GM12878 (cell line): Measurements from ENCODE around the gene GIGYF2. TPM values are rescaled to one million over a fixed set of nuclear protein-coding genes. Genes with fewer than 3 reads are reported as not detected.

Experiments used
- ATAC-seq: fragments of 200-7000 bp; cut with Tn5 transposase; 3 replicates; pipeline ENCODE4 v1.9.1; 2020; ENCODE audit warnings: mild to moderate bottlenecking, moderate library complexity
- BruUV-seq: library from RNA; stranded (reverse); fragments of 400-500 nt; replicated peaks from 2 replicates; lab custom pipeline; 2021; lab: Mats Ljungman, UMichigan
- CTCF ChIA-PET: fragments of 300-600 bp; sonication (Branson Sonifier 250); formaldehyde crosslinking; extraction: SDS; loops from one replicate; lab custom pipeline; 2021; ENCODE audit warnings: inconsistent platforms; lab: Yijun Ruan, JAX
- POLR2A ChIA-PET: fragments of 350-600 bp; formaldehyde crosslinking; extraction: SDS; loops from one replicate; lab custom pipeline; 2021; ENCODE audit warnings: inconsistent platforms; lab: Charles Lee
- RAD21 ChIA-PET: fragments of 300-600 bp; sonication (Branson Sonifier 250); formaldehyde crosslinking; loops from one replicate; lab custom pipeline; 2023; ENCODE audit warnings: antibody characterized with exemption; ENCODE audit not compliant: unreplicated experiment; lab: Charles Lee
- SMC1A ChIA-PET: fragments of 300-600 bp; sonication (Branson Sonifier 250); formaldehyde crosslinking; loops from one replicate; lab custom pipeline; 2023; ENCODE audit not compliant: unreplicated experiment, uncharacterized antibody; lab: Charles Lee
- DNase-seq: peaks from one replicate; pipeline ENCODE4 v3.0.0-alpha.2; 2011; ENCODE audit warnings: low read depth, low spot score
- FAIRE-seq: peaks from 3 replicates; lab custom pipeline; 2011; peaks lifted over from hg19 to GRCh38; lab: Jason Lieb, UNC
- H2AFZ ChIP-seq: 2 replicates; pipeline ENCODE4 v1.6.0; 2011; ENCODE audit warnings: low read depth, low read length, control low read depth; ENCODE audit not compliant: control insufficient read depth
- H3K27ac ChIP-seq: 2 replicates; pipeline ENCODE4 v1.5.1; 2011; ENCODE audit warnings: control low read depth; ENCODE audit not compliant: control insufficient read depth, insufficient read depth
- H3K27me3 ChIP-seq, 2 experiments: replicated peaks in 1 of 2; 2 replicates each; pipeline versions ENCODE4 v1.6.0 to v1.6.1; 2011; ENCODE audit warnings: low read length in 1 of 2; ENCODE audit not compliant: control insufficient read depth in 2 of 2, insufficient read depth in 2 of 2
- H3K36me3 ChIP-seq, 2 experiments: 2 replicates each; pipeline ENCODE4 v1.5.1; 2011; ENCODE audit warnings: low read length in 1 of 2; ENCODE audit not compliant: control insufficient read depth in 2 of 2, insufficient read depth in 2 of 2
- H3K4me1 ChIP-seq: 2 replicates; pipeline ENCODE4 v1.6.1; 2011; ENCODE audit warnings: mild to moderate bottlenecking, low read length, moderate library complexity, mixed read lengths; ENCODE audit not compliant: control insufficient read depth, insufficient read depth
- H3K4me2 ChIP-seq: 2 replicates; pipeline ENCODE4 v1.6.0; 2011; ENCODE audit warnings: control low read depth; ENCODE audit not compliant: control insufficient read depth, insufficient read depth
- H3K4me3 ChIP-seq: fragments of 200-600 bp; sonication (generic); 2 replicates; pipeline ENCODE4 v1.5.1; 2016
- H3K79me2 ChIP-seq: 2 replicates; pipeline ENCODE4 v1.6.0; 2011; ENCODE audit warnings: low read length; ENCODE audit not compliant: control insufficient read depth, insufficient read depth
- H3K9ac ChIP-seq: 2 replicates; pipeline ENCODE4 v1.8.0; 2011; ENCODE audit warnings: low read length, control low read depth, mixed read lengths; ENCODE audit not compliant: control insufficient read depth, insufficient read depth
- H3K9me3 ChIP-seq: replicated peaks from 3 replicates; pipeline ENCODE4 v1.5.1; 2011; ENCODE audit warnings: mild to moderate bottlenecking, low read length; ENCODE audit not compliant: control insufficient read depth, insufficient read depth
- H4K20me1 ChIP-seq: 2 replicates; pipeline ENCODE4 v1.6.0; 2011; ENCODE audit not compliant: control insufficient read depth, insufficient read depth
- BACH1 ChIP-seq: fragments of 450-650 bp; IDR thresholded peaks from 2 replicates; pipeline ENCODE4 v1.6.1; 2017; ENCODE audit warnings: mild to moderate bottlenecking, borderline replicate concordance
- BCL11A ChIP-seq: IDR thresholded peaks from 2 replicates; pipeline ENCODE4 v1.6.1; 2011; ENCODE audit warnings: low read depth, low read length
- JUNB ChIP-seq: IDR thresholded peaks from 2 replicates; pipeline ENCODE4 v1.6.1; 2016; ENCODE audit warnings: antibody characterized with exemption, mild to moderate bottlenecking
- NBN ChIP-seq: fragments of 450-650 bp; IDR thresholded peaks from 2 replicates; pipeline ENCODE4 v1.6.1; 2016
- POLR2AphosphoS5 ChIP-seq: IDR thresholded peaks from 2 replicates; pipeline ENCODE4 v1.6.1; 2011; ENCODE audit warnings: mild to moderate bottlenecking, low read length, inconsistent platforms
- SMAD5 ChIP-seq: IDR thresholded peaks from 2 replicates; pipeline ENCODE4 v1.6.1; 2016; ENCODE audit warnings: antibody characterized with exemption, low read depth
- TBL1XR1 ChIP-seq: IDR thresholded peaks from 2 replicates; pipeline ENCODE4 v1.6.1; 2012; ENCODE audit warnings: low read depth, low read length, improper control_type of control experiment
- ZBED1 ChIP-seq: IDR thresholded peaks from 2 replicates; pipeline ENCODE4 v1.6.1; 2016; ENCODE audit warnings: borderline replicate concordance
- ZBTB11 ChIP-seq: fragments of 450-650 bp; formaldehyde crosslinking; IDR thresholded peaks from 2 replicates; pipeline ENCODE4 v1.5.0; 2022; ENCODE audit warnings: mild to moderate bottlenecking, missing genetic modification characterization
- ZNF24 ChIP-seq: fragments of 450-650 bp; IDR thresholded peaks from 2 replicates; pipeline ENCODE4 v1.6.1; 2017; ENCODE audit warnings: antibody characterized with exemption, mild to moderate bottlenecking
- WGBS: methylation state at CpG from one replicate; pipeline ENCODE4 v1.1.6; 2016; ENCODE audit warnings: low lambda C conversion rate; ENCODE audit not compliant: insufficient replicate concordance, insufficient coverage; ENCODE audit errors: missing lambda C conversion rate; 5-methylcytosine and 5-hydroxymethylcytosine counted together
- in situ Hi-C: fragments of 300-500 bp; cut with MboI; formaldehyde crosslinking; loops from 9 replicates; pipeline ENCODE4 v1.14.3; 2018; ENCODE audit warnings: mixed read lengths
- intact Hi-C: fragments of 100-400 bp; cut with micrococcal nuclease; formaldehyde crosslinking; loops from one replicate; pipeline ENCODE4 v1.14.2; 2022; ENCODE audit not compliant: unreplicated experiment
- polyA plus RNA-seq, 11 experiments: library from polyadenylated mRNA; depleted of rRNA in 4 of 11; unstranded in 6 of 11; stranded (reverse) in 5 of 11; fragments of >200 nt; fragmentation: Nextera tagmentation in 4 of 11; fragmentation: Illumina TruSeq in 1 of 11; extraction: Ambion mirVana in 4 of 11; extraction: Trizol in 1 of 11; gene quantifications; 1 replicate in 1 of 11; 2 replicates in 10 of 11; pipeline versions ENCODE4 v1.2.1 to v1.2.3, GENCODE V29; 2011 to 2016; ENCODE audit warnings: inconsistent platforms in 2 of 11, missing spikeins in 2 of 11, low read depth in 1 of 11
- total RNA-seq, 4 experiments: library from RNA; depleted of rRNA in 3 of 4; stranded (reverse); fragments of >200 nt in 3 of 4; fragmentation: Illumina TruSeq in 1 of 4; extraction: Trizol in 1 of 4; gene quantifications; 2 replicates each; pipeline versions ENCODE4 v1.2.1 to v1.2.3, GENCODE V29; 2013 to 2021

Gene GIGYF2
- total and polyA plus RNA-seq, 10 of the 15 experiments (the other 5 are each of a cell fraction or from before 2014, with no cell fraction given): 12.2 to 47.2 (median 39.0) TPM

- 76% methylated on average over 20 of the region's 20 CpGs for WGBS
- Histone ChIP-seq H3K4me3 (no peak overlapping the region), H3K9me3 (no peaks in the 10 kb centered on the region), H3K4me2 (no peak overlapping the region), H4K20me1 (no peaks in the 10 kb centered on the region), H3K79me2 (no peaks in the 10 kb centered on the region), H3K9ac (no peak overlapping the region), H3K36me3 (no peaks in the 10 kb centered on the region; a peak in 1 of 4 replicates), H2AFZ (no peak overlapping the region), H3K4me1 (no peaks in the 10 kb centered on the region), H3K27me3 (no peaks in the 10 kb centered on the region; a peak in 1 of 4 replicates), H3K27ac (no peak overlapping the region)
- ChIA-PET POLR2A (no interaction called here), SMC1A (no interaction called here), CTCF (interaction anchor here (2.0 kb wide), 1 partner anchor 150 kb away, joined by 4 read pairs; no protein-coding TSS in a partner anchor), RAD21 (no interaction called here)
- FAIRE-seq: no peak
- intact Hi-C loops (no loop called here), in situ Hi-C loops (no loop called here)
- BruUV-seq: no TSS peak
- ATAC-seq: no peak
- no peak for TF ChIP-seq NBN
- TF ChIP-seq ZBED1: no peak
- no peak for DNase-seq
These were observed 181.9 kb downstream of the GIGYF2 start for GRCh38 chr2:232878855-232879617.

DNA sequence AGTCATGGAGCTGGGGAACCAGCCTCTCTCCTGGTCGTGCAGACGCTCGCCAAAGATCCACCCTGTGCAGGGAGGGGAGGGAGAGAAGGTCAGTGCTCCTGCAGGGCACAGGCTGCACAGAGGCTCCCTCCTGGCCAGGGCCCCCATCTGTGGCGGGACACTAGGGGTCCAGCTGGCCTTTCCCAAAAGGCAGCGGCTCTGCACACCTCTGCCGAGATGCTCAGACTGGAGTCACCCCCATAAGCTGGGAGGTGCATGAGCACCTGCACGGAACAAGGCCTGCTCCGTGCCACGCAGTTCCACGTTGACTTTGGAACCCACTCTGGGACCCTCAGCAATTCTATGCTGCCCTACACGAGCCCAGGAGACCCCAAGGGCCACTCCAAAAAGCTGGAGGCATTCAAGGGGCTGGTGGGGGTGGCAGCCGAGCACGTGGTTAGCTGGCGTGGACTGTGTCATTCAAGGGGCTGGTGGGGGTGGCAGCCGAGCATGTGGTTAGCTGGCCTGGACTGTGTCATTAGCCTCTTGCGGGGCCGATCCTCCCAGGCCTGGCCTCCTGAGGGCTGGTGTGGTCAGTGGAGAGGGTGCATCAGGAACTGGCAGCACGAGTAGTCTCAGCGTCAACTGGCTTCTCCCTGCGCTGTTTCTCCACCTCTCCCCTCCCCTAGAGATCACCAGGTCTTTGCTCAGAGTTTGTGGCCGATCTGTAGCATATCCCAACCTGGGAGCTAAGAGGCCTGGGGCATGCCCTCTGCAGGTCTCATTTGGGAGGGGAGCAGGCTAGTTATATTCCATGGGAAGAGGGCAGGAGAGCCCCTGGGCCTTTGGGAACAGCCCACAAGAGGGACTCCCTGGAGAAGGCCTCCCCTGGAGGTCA, 182.7 kb downstream of the GIGYF2 start:
- no TSS peak for BruUV-seq
- Histone ChIP-seq H3K79me2 (no peaks in the 10 kb centered on the region), H3K9ac (no peak overlapping the region), H3K36me3 (no peaks in the 10 kb centered on the region; a peak in 1 of 4 replicates), H3K9me3 (no peaks in the 10 kb centered on the region), H3K4me1 (no peaks in the 10 kb centered on the region), H2AFZ (no peak overlapping the region), H3K27ac (no peak overlapping the region), H3K4me2 (no peak overlapping the region), H3K27me3 (no peaks in the 10 kb centered on the region; a peak in 1 of 4 replicates), H3K4me3 (no peak overlapping the region), H4K20me1 (no peaks in the 10 kb centered on the region)
- POLR2A ChIA-PET: interaction anchor here (0.6 kb wide), 1 partner anchor 133 kb away, joined by 3 read pairs; the partner anchor contains the start of gene NGEF
- intact Hi-C loops: no loop called here
- SMC1A ChIA-PET: no interaction called here
- no peak for ATAC-seq
- in situ Hi-C loops: no loop called here
- 57% methylated on average over 21 of the region's 21 CpGs for WGBS
- no peak for FAIRE-seq
- CTCF ChIA-PET: no interaction called here
- DNase-seq: no peak
- RAD21 ChIA-PET: no interaction called here
- no peak for TF ChIP-seq POLR2AphosphoS5
- no peak for TF ChIP-seq JUNB
- no peak for TF ChIP-seq BACH1
- TF ChIP-seq TBL1XR1: no peak
- TF ChIP-seq ZBTB11 (CRISPR knock-in tag): no peak
- TF ChIP-seq SMAD5: no peak
- no peak for TF ChIP-seq BCL11A
- no peak for TF ChIP-seq ZNF24
